Activated naive CD8-positive, alpha-beta T cell treated with anti-CD3 and anti-CD28 coated beads, Interleukin-2, amount 50 U/mL, for 16 hours (primary cell): ENCODE data around the gene ZNF444.

Experiments
- DNase-seq: peaks from one replicate; pipeline ENCODE4 v3.0.0-alpha.2; 2020; ENCODE audit warnings: low read depth, low spot score

The ZNF444 gene

DNA sequence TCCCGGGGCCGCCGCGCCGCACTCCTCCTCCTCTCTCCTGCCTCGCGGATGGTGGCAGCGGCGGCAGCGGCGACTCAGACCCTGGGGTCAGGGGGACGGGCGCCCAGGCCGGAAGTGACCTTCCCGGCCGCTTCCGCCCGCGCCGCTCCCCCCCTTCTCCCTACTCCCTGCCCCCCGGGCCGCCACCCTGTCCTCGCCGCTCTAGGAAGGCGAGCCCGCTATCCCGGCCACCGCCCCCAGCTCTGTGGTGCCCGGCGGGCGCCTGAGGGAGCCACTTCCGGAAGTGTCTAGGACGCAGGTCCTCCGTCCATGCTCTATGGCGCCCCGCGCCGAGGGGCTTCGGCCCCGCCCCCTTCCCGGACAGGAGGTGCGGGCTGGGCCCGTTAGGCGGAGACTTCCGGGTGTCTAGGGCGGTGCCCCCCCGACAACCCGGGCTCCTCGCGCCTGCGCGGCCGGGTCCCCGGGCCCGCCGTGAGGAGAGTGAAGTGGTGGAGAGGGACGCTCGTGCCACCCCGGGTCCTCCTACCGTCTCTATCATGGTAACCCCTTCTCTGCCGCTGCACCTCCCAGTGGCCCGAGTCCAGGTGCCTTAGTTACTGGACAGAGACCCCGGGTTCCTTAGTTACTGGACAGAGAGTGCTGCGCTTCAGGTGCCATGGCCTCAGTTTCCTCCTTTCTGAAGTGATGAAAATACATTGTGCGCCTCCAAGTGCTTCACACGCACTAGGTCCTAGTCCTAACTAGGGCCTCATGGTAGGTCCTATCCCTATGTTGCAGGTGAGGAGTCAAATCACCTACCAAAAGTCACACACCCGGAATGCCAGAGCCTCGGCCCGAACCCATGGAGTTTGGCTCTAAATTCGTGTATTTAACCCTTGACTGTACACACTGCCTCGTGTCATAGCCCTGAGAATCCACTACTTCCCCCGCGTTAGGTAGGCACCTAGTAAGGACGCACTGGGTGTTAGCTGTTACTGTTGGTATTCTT, 19.6 kb upstream of the ZNF444 start, which contains the start of gene ZNF787:
TSS of gene ZNF787 (minus strand) at position 116 of the 988 bp plus-strand sequence. CDS start 18,078 bp downstream, outside the sequence.
- DNase-seq = peak; percentile 95

DNA sequence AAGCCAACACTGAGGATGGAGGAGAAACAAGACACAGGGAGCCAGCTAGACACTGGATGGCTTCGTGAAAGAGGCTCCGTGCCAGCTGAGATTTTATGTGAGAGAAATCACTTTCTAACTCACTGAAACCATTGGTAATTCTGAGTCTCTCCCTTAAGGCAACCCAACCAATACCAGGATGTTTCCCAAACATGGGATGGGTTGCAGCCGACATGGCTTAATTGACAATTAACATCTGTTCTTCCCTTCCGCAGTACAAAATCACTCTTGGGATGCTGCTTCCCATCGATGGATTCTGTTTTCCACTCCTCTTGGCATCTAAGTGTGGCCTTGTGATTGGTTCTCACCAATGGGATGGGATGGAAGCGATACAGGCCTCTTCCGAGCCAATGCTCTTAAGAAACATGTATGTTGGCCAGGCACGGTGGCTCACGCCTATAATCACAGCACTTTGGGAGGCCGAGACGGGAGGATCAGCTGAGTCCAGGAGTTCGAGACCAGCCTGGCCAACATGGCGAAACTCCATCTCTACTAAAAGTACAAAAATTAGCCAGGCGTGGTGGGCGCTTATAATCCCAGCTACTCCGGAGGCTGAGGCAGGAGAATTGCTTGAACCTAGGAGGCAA, 17.7 kb upstream of the ZNF444 start:
- no peak for DNase-seq

DNA sequence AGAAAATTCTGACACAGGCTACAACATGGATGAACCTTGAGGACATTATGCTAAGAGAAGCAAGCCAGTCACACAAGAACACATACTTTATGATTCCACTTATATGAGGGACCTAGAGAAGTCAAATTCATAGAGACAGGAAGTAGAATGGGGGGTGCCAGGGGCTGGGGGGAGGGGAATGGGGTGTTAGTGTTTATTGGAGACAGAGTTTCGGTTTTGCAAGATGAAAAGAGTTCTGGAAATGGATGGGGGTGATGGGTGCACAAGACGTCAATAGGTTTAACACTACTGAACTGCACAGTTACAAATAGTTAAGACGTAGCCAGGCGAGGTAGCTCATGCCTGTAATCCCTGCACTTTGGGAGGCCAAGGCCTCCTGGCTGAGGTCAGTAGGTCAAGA, 16.5 kb upstream of the ZNF444 start:
- DNase-seq = no peak

DNA sequence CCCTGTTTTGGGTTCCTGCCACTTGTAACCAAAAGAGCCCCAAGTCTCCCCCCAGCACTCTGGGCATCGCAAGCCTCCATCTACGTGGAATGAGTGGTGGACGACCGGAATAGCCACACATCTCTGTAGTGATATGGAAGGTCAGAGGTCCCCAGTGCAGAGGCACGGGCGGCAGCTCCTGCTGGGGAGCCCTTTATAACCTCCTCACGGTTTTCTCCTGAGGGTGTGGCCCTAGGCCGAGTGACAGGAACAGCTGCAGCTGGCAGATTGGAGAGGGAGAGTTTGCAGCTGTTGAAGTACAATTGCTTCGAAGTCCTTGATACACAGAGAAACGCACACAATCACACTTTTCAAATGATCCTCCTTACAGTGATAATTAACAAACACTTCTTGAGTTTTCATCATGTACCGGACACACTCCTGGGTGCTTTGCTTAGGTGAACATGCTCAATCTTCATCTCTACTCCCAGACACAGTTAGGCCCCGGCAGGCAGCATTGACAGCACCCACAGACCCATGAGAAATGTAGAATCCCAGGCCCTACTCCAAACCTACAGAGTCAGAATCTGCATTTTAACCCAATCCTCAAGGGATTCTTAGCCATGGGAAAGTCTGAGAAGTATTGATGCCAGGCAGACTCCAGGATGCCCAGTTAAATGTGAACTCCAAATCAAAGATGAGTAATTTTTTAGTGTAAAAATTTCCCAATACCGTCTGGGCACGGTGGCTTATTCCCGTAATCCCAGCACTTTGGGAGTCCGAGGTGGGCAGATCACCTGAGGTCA, 15.1 kb upstream of the ZNF444 start:
- DNase-seq = no peak

DNA sequence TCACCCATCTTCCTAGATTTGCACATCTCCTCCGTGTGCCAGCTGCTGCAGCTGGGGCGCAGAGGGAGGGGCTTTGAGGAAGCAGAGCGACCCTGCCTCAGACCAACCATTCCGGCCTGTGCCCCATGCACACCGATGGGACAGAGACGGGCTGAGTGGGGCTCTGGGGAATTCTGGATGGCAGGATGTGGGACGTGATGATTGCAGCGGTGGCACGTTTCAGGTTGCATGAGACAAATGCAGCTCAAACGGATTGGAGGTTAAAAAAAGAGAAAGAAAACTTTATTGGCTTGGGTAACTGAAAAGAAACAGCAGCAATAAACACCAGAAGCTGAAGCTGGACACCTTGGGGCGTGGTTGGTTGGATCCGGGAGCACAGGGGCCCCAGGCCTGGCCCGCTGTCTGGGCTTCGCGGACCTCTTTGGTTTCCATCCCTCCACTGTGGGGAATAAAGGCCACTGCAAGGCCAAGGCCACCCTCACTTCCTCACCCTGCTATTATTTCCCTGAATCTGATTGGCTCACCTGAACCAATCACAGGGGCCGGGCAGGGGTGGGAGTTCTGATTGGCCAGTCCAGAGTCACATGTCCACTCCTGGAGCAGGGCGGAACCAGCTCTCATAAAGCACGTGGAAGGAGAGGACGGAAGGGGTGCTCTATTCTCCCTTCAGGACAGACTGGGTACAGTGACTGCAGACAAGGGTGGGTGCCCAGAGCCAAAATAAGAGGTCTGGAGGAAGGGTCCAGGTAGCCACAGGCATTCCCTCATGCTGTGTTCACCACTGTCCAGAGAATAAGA, 13.9 kb upstream of the ZNF444 start:
- no peak for DNase-seq

DNA sequence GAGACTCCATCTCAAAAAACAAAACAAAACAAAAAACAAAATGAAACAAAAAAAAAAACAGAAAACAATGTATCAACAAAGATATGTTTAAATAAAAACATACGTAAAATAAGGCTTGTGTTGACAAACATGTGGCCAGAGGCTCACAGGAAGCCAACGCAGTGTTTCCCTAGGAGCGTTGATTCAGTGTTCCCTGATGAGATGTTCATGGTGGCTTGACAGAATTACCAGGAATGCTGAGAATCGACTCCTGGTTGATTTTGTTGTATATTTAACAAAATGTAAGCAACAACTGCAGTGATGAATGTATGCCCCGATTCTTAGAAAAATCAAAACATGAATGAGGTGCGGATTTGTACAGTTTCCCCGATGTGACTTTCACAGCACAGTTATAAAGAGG, 11.1 kb upstream of the ZNF444 start:
- DNase-seq = no peak

DNA sequence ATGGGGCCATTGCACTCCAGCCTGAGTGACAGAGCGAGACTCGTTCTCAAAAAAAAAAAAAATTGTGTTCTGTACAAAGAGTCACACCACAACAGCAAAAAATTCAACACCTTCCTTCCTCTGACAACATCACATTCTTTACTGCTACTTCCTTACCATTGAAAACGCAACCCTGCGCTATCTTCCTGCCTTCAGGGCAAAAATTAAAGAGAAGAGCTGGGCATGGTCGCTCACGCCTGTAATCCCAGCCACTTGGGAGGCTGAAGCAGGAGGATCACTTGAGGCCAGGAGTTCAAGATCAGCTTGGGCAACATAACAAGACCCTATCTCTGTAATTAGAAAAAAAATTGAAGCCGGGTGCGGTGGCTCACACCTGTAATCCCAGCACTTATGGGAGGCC, 9.4 kb upstream of the ZNF444 start:
- DNase-seq = no peak

DNA sequence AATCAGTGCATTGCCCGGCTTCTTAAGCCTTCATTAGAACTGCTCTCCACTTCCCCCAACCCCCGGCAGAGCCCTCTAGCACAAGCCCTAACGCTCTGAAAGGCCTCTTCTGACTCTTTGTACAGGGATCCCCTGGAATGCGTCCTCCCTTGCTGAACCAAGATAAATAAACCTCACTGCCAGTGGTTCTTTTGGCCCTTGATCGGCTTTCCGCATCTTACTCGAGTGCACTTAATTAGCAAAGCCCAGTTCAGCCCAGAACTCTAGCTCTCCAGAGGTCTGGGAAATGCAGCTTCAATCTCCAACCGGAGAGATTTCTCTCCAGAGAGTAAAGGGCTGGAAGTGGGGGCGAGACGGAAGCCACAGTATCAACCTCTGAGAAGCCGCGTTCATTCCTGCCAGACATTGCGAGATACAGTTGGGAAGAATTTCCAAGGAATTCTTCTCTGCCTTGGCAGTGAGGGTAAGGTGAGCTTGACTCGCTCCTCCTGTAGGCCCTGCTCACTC, 8.7 kb upstream of the ZNF444 start:
- no peak for DNase-seq

DNA sequence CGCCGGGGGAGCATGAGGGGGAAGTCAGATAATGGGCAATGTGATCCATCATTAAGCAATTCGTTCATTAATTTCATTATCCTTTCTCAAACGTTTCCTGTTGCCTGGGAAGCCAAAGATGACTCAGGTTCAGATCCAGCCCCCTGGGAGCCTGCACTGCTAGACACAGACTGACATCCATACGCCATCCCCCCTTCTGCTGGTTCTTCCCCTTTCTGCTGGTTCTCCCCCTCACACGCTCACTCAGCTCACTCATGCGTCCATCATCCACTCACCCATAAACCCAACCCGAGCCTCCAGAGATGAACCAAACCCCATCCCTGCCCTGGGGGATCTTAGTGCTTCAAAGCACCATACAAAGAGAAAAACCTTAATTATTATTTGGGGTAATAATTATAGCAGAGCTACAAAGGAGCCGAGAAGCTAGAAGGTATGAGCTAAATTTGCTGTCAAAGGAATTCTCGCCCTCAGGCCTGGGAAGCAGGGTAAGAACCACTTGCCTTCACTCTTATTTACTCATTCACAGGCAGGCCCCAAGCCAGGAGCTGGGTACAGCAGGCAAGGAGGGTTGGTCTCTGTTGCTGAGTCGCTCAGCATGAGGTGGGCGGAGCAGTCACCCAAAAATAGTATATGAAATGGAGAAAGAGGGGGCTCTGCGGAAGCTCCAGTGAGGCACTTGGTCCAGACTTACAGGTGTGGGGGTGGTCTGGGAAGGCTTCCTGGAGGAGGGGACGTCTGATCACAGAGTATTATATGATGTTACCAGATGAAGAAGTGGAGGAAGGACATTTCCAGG, 7.0 kb upstream of the ZNF444 start:
- DNase-seq = no peak

DNA sequence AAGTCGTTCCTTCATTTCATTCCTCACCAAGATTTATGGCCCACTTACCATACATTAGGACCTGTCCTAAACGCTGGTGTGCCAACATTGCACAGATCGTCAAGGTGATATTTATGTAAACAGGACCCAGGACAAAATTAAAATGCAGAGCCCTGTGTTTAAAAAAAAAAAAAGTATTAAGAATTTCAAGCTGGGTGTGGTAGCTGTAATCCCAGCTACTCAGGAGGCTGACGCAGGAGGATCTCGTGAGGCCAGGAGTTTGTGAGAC, 6.5 kb upstream of the ZNF444 start:
- DNase-seq = no peak

DNA sequence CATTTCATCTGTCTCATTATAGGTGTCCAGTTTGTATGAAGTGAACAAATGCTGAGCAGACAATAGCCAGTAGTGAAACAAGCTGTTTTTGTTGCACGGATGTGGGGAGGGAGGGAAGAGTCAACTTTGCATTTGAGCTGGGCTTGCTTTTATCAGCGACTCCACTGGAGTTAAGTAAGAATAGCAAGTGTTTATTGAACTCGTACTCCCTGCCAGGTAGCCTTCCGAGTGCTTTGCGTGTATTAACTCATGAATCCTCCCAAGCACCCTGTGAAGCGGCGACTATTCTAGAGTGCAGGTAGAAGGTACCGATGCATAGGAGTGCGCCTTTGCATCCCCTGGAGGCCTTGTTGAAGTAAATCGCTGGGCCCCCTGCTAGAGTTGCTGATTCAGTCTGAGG, 4.7 kb upstream of the ZNF444 start:
- DNase-seq = no peak

DNA sequence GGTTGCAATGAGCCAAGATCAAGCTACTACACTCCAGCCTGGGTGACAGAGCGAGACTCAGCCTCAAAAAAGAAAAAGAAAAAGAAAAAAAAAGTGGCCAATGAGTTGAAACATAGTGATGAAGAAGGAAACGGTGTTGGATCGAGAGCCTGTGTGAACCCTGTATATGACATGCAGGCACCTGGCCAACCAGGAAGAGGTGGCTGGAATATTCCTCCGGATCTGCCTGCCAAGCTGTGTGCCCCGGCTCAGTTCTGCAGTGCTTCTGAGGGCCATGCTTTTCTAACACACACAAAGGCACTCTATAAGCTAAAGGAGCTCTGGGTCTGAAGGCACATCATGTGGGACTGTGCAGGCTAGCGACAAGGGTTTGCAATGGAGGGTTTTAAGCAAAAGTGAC, 3.7 kb upstream of the ZNF444 start:
- DNase-seq = no peak

DNA sequence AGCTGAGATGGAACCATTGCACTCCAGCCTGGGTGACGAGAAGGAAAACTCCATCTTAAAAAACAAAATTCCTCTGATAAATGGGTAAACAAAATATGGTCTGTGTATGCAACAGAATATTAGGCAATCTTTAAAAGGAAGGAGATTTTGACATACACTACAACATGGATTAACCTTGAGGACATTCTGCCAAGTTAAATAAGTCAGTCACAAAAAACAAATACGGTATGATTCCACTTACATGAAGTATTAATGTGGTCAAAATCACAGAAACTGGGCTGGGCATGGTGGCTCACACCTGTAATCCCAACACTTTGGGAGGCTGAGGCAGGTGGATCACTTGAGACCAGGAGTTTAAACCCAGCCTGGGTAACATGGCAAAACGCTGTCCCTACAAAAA, 3.0 kb upstream of the ZNF444 start:
- no peak for DNase-seq

DNA sequence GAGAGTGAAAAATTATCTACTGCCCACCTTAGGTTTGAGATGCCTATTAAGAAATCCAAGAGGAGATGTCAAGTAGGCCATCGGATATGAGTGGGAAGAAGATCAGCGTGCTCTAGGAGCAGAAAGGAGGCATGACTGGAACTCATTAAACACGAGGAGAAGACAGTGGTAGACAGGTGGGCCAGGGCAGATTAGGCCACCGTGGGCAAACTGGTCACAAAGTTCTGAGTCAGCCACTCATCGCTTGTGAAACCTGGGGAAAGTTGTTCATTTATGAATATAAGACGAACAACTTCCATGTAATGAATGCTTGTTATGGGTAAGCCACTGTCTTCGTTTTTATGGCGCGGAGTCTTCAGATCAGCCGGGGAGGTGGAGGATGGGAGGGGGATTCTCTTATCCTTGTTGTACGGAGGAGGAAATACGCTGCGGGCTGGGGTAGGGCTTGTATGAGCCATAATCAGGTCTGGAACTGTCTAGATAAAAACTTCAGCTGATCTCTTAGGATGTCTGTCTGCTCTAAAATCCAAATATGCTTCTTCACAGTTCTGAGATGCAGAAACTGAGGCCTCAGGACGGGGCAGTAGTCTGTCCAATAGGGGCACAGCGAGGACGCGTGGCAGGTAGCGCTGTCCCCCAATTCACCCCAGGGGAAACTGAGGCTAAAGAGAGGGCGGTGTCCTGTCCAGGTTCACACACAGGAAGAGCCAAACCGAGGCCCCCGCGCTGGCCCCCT, 1.1 kb upstream of the ZNF444 start:
- DNase-seq = no peak

DNA sequence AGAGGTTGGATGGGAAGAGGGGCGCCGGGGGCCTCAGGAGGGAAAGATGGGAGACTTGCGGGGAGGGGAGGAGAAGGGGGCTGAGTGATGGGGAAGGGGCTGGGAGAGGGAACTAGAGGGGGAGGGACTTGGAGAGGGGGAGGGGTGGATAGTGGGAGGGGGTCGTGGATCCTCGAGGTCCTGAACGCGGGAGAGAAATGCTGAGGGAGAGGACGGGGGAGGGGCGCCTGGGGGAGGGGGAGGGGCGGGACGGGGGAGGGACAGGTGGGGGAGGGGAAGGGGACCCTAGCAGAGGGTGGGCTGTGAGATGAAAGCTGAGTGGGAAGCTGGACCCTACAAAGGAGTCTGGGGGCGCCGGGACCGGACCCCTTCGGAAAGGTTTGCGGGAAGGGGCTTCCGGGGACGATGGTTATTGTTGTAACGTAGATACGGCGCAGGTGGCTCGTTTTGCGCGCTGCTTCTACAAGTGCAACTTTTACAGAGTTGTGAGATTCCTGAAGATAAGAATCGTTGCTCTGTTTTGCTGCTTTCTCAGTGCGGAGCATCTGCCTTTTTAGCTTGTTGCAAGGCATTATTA, 418 bp downstream of the ZNF444 start:
- no peak for DNase-seq

DNA sequence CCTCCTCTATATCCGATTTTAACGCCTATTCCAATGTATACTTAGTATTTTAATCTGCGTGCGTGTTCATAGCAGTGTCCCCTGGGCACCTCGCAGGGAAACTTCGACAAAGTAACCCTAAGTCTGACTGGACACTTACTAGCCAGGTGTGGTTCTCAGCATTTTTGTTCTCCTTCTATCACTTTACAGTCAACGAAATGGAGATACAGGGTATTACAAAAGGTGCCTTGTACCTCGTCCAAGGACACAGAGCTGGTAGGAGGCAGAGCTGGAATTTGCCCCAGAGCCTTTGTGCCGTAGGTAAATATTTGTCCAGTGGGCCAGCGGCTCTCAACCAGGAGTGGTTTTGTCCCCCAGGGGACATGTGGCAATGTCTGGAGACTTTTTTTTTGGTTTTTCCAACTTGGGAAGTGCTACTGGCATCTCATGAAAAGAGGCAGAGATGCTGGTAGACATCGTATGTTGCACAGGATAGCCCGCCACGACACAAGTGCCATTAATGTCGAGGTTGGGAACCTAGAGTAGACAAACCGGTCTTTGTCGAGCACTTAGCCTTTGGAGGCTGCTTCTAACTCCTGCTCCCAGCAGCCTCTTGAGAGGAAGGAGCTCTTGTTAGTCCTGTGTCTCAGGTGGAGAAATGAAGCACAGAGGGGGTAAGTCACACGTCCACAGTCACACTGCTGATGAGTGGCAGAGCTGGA, 1.1 kb downstream of the ZNF444 start:
- no peak for DNase-seq

DNA sequence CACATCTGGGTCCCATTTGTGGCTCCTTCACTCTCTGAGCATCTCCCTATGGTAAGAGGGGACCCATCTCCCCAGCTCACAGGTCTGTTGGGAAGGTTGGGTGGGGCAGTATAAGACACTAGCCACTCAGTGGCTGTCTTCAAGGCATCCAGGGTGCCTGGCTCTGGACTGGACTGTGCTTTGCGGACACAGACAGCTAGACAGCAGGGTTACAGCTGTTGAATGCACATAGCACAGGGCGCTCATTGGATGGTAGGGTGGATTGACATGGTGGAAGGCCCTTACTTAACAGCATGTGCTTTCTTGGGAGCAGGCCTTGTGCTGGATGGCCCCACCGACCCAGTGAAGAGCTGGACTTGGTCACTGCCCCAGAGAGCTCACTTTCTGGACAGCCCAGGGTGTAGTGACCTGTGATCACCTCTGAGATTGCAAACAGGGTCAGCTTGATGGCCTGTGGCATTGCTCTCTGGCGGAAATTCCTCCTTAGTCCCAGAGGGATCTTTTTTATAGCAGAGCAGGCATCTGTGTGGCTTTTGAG, 1.9 kb downstream of the ZNF444 start:
- no peak for DNase-seq

DNA sequence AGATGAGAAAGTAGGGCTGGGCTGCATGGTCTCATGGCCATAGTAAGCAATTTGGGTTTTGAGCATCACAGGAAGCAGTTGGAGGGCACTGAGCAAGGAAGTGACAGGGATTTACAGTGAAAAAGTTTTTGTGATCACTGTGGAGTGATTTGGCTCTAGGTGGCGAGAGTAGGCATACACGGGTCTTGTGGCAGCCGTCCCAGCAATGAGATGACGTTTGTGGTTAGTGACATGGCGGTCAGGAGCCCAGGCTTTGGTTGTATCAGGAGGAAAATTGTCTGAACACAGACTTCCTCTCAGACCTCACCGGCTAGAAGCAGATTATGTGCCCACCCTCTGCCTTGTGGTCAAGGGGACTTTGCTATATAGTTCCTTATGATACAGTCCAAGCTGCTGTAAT, 3.3 kb downstream of the ZNF444 start:
- no peak for DNase-seq

DNA sequence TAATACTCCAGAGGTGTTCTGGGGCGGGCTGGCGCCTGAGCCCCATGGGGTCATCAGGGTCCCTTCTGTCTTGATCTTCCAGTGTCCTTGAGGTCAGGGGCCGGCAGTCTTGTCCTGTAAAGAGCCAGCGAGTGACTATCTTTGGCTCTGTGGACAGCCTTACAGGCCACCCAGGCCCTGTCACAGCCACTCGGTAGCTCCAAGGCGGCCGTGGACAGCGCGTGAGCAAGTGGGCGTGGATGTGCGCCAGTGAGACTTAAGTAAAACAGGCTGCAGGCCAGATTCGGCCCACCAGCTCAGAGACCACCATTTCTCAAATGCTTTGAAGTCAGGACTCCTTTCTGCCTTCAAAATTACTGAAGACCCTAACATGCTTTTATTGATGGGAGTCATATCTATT, 3.7 kb downstream of the ZNF444 start:
- DNase-seq = no peak
